ENCODE measurements around the gene SETBP1.

SETBP1 gene

DNA sequence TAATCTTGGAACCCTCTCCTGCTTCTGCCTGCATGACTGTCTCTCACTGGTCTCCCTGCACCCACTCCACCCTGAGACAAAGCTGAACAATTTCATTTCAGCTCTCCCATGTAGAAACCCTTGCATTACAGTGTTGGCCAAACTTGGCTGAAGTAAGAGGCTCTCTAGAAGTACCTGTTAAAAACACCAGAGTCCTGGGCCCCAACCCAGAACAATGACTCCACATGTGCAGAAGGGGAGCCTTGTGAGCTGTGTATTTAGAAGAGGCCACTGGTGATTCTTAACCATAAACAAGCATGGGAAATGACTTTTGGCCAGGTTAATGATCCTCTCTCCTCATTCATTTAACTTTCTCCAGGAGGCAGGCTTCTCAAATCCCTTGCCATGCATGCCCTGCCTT, 254.8 kb downstream of the SETBP1 start:
- H3K36me3 ChIP-seq (ENCODE audit: control insufficient read depth, insufficient read depth, low read length) = no peaks in the 10 kb centered on the region
- DNase-seq (ENCODE audit: extremely low read depth, insufficient read length) = no peak
- no peak overlapping the region for H3K4me3 ChIP-seq (replicated peaks; ENCODE audit: low read depth, low read length)
- H3K27me3 ChIP-seq (replicated peaks; ENCODE audit: control insufficient read depth, insufficient read depth, low read length) = no peaks in the 10 kb centered on the region
- TF ChIP-seq, protein P1, sequence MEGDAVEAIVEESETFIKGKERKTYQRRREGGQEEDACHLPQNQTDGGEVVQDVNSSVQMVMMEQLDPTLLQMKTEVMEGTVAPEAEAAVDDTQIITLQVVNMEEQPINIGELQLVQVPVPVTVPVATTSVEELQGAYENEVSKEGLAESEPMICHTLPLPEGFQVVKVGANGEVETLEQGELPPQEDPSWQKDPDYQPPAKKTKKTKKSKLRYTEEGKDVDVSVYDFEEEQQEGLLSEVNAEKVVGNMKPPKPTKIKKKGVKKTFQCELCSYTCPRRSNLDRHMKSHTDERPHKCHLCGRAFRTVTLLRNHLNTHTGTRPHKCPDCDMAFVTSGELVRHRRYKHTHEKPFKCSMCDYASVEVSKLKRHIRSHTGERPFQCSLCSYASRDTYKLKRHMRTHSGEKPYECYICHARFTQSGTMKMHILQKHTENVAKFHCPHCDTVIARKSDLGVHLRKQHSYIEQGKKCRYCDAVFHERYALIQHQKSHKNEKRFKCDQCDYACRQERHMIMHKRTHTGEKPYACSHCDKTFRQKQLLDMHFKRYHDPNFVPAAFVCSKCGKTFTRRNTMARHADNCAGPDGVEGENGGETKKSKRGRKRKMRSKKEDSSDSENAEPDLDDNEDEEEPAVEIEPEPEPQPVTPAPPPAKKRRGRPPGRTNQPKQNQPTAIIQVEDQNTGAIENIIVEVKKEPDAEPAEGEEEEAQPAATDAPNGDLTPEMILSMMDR (IDR thresholded peaks at IDR 0.05; ENCODE audit: insufficient read depth, low read length, poor library complexity, severe bottlenecking) = no peak

DNA sequence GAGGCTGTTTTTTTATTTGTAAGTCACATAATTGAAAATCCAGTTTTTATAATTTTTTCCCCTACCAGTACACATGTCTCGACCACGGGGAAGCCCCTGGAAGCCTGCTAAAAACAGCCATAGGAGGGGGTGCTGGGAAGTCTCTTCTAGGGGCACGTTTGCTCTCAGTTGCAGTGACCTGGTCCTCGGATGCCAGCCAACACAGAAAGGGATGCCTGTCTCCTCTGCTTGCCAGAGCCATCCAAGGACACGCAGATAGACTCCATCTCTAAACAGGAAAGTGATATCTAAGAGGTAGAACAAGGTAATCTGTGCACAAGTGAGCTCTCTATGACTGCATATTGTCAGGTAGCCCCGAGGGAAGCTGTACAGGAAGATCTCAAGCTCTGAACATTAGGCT, 255.8 kb downstream of the SETBP1 start:
- no peak overlapping the region for H3K4me3 ChIP-seq (replicated peaks; ENCODE audit: low read depth, low read length)
- TF ChIP-seq, protein P1 (IDR thresholded peaks at IDR 0.05; ENCODE audit: insufficient read depth, low read length, poor library complexity, severe bottlenecking) = no peak
- no peaks in the 10 kb centered on the region for H3K36me3 ChIP-seq (ENCODE audit: control insufficient read depth, insufficient read depth, low read length)
- DNase-seq (ENCODE audit: extremely low read depth, insufficient read length) = no peak
- no peaks in the 10 kb centered on the region for H3K27me3 ChIP-seq (replicated peaks; ENCODE audit: control insufficient read depth, insufficient read depth, low read length)

DNA sequence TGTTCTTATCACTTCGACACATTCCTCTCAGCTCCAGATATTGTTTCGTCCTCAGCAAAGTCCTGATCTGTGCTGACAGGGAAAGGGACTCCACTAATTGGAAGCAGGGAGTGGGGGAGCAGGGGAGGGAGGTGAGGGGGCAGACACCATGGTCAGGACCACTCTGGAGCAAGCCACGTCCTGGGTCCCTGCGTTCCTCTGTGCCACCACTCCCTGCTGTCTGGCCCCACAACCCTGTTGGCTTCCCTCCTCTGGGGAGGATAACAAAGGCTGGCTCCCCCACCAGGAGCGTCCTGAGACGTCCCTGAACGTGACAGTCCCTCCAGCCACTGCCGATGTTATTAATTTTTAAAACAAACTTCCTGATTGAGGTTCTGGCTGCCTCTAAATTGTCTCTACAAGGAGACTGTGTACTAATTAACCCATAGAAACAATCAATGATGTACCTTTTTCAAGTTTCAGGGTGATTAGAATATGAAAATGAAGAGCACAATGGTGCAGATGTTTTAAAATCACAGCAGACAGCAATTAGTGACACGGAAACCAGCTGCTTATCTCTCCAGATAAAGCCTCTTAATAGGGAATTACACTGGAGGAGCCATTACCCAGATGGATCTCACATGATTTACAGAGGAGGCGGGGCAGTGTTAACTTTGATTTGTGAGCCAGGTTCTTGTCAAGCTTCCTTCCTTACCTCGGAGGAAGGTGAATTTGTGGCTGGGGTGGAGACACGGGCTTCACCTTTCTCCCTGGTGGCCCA, 257.5 kb downstream of the SETBP1 start:
- TF ChIP-seq, protein P1 (IDR thresholded peaks at IDR 0.05; ENCODE audit: insufficient read depth, low read length, poor library complexity, severe bottlenecking) = no peak
- no peak for DNase-seq (ENCODE audit: extremely low read depth, insufficient read length)
- Histone ChIP-seq H3K36me3 (ENCODE audit: control insufficient read depth, insufficient read depth, low read length) (no peaks in the 10 kb centered on the region), H3K27me3 (replicated peaks; ENCODE audit: control insufficient read depth, insufficient read depth, low read length) (no peaks in the 10 kb centered on the region), H3K4me3 (replicated peaks; ENCODE audit: low read depth, low read length) (no peak overlapping the region)

DNA sequence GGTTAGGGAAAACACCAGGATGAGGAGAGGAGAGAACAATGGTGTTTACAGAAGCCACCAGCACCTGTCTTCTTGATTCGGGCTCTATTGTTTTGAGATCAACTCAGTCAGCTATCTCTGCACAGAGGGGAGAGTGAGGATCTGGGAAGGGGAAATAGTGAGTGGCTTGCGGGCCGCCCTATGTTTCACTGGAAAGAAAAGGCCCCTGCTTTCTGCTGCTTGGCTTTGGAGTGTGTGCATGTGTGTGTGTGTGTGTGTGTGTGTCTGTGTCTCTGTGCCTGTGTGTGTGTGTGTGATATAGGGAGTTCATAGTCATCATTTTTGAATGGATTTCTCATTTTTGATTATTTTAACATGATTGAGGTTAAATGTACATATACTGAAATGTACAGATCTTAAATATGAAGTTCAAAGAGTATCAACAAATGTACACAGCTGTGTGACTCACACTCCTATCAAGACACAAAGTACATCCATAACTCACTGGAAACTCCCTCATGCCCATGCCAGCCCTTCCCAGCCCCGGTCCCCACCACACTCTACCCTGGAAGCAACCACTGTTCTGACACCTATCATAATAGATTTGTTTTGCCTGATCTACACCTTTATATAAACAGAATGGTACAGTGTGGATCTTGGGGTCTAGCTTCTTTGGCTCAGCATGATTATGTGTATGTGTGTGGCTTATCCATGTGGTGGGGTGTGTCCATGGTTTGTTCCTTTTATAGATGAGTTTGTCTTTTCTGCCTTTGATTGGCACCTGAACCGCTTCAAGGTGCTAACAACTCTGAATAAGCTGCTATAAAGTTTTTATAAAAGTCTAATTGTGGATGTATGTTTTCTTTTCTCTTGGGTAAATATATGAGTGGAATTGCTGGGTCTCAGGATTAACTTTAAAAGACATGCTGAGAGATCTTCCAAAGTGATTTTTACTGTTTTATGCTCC, 258.3 kb downstream of the SETBP1 start:
- TF ChIP-seq, protein P1 (IDR thresholded peaks at IDR 0.05; ENCODE audit: insufficient read depth, low read length, poor library complexity, severe bottlenecking) = no peak
- no peak for DNase-seq (ENCODE audit: extremely low read depth, insufficient read length)
- Histone ChIP-seq H3K4me3 (replicated peaks; ENCODE audit: low read depth, low read length) (no peak overlapping the region), H3K36me3 (ENCODE audit: control insufficient read depth, insufficient read depth, low read length) (no peaks in the 10 kb centered on the region), H3K27me3 (replicated peaks; ENCODE audit: control insufficient read depth, insufficient read depth, low read length) (no peaks in the 10 kb centered on the region)

DNA sequence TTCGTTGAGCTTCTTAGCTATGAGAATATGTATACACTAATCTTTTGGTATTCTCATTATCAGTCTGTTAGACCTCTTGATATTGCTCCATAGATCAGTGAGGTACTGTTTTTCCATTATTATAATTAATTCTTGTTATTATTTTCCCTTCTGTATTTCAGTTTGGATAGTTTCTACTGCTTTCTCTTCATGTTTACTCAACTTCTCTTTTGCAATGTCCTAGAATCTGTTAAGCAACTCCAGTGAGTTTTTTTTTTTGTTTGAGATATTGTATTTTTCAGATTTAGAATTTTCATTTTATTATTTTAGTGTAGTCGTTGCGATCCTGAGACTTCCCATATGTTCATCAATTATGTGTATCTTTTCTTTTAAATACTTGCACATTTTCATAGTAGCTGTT, 260.8 kb downstream of the SETBP1 start:
- TF ChIP-seq, protein P1 (IDR thresholded peaks at IDR 0.05; ENCODE audit: insufficient read depth, low read length, poor library complexity, severe bottlenecking) = no peak
- no peak for DNase-seq (ENCODE audit: extremely low read depth, insufficient read length)
- no peaks in the 10 kb centered on the region for H3K36me3 ChIP-seq (ENCODE audit: control insufficient read depth, insufficient read depth, low read length)
- H3K4me3 ChIP-seq (replicated peaks; ENCODE audit: low read depth, low read length) = no peak overlapping the region
- no peaks in the 10 kb centered on the region for H3K27me3 ChIP-seq (replicated peaks; ENCODE audit: control insufficient read depth, insufficient read depth, low read length)
